Uterus (tissue), 2 donors: Measurements from ENCODE around the gene SERPINA5.

Source experiments
- CTCF ChIP-seq, 4 experiments: fragments of 200-600 bp in 2 of 4; fragments of 450-650 bp in 2 of 4; sonication (generic) in 2 of 4; IDR thresholded peaks; one replicate each; pipeline ENCODE4 v1.5.1; 2016 to 2019; ENCODE audit warnings: antibody characterized with exemption in 4 of 4, mild to moderate bottlenecking in 2 of 4, moderate library complexity in 1 of 4
- POLR2A ChIP-seq, 2 donors: fragments of 450-650 bp; IDR thresholded peaks; one replicate each; pipeline ENCODE4 v1.6.1; 2016; ENCODE audit warnings: antibody characterized with exemption in 2 of 2, mild to moderate bottlenecking in 1 of 2, moderate library complexity in 1 of 2

GRCh38 chr14:94562022-94562421 is 19.2 kb upstream of the SERPINA5 start:
- TF ChIP-seq CTCF (IDR thresholded peaks at IDR 0.05) (no peak), POLR2A (IDR thresholded peaks at IDR 0.05) (no peak)
